HG03439 (cell line): Measurements from ENCODE around the gene OPCML.

ENCODE experiments used
- ATAC-seq: cut with Tn5 transposase; IDR thresholded peaks from one replicate; pipeline ENCODE4 v1.9.1; 2021; ENCODE audit warnings: mild to moderate bottlenecking, moderate library complexity; ENCODE audit not compliant: unreplicated experiment

OPCML gene

GRCh38 chr11:132873841-132874240 lies 658.5 kb downstream of the OPCML start:
- no peak for ATAC-seq

- no peak for ATAC-seq
Measured at GRCh38 chr11:132872211-132872610, 660.1 kb downstream of the OPCML start.

- ATAC-seq = no peak
Measured at GRCh38 chr11:132866783-132867545, 665.3 kb downstream of the OPCML start.

DNA sequence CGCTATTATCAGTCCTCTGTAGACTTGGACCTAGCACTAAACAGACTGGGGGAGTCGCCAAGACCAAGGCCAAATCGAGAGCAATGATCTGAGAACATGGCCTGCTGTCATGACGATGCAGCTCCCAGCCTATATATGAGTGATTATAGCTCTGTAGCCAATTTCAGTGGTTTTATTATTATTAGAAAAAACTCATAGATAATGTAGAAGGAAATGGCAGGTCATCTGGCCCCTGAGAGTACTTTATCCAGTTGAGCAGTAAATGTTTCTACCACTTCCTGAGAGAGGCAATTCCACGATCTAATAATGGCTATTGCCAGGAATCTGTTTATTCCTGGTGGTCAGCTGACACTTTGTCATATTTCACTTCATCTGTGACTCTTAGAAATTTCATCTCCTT lies 666.7 kb downstream of the OPCML start:
- no peak for ATAC-seq

- ATAC-seq = no peak
Measured at GRCh38 chr11:132864811-132865576, 667.3 kb downstream of the OPCML start.

DNA sequence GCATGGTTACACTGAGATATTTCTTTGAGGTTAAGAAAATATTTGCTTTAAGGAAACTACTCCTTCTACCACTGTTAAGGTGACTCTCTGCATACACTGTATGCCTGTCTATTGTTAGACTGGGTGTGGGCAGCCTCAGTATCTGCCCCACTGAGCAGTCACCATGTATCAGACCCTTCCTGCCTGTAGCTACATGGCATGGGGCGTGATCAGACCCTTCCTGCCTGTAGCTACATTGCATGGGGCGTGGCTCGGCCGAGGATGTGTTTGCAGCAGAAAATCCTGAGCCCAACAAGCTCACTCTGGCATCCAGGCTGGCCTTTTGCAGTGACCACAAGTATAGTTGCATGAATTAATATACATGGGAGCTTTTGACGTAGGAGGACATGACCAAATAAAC lies 669.4 kb downstream of the OPCML start:
- ATAC-seq = no peak

- no peak for ATAC-seq
Measured at GRCh38 chr11:132862137-132862536, 670.2 kb downstream of the OPCML start.

DNA sequence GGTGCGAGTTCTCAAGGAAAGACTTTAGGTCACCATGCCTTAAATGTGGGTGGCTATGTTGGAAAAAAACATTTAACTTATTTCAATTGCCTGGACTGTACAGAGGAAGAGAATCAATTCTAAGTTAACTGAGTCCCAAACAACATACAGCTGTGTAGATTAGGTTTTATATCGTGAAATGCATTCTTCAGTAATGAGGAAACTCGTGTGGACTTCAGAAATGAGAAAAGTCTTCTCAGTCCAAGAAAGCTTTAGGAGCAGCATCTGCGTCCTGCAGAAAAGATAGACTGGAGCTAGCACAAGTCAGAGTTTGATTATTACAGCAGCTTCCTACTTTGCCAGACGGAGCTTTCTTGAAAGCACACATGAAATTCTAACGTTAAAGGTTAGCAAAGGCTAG lies 673.0 kb downstream of the OPCML start:
- ATAC-seq = no peak

DNA sequence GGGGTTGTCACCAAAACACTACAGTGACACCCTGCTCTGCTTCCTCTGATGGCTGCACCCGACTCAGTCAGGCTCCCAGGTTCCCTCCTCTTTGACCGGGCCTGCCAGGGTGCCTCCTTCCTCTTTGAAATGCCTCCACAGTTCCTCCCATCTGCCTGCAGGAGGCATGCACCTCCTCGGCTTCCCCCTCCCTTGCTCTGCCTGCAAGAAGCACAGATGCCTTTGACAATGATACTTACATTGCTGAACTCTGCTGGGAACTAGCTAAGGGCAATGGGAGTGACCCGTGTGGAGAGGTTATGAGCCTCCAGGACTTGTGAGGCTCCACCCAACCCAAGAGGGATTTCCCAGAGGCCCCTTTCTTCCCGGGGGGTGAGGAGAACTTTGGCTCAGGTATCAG lies 674.1 kb downstream of the OPCML start:
- ATAC-seq = no peak

DNA sequence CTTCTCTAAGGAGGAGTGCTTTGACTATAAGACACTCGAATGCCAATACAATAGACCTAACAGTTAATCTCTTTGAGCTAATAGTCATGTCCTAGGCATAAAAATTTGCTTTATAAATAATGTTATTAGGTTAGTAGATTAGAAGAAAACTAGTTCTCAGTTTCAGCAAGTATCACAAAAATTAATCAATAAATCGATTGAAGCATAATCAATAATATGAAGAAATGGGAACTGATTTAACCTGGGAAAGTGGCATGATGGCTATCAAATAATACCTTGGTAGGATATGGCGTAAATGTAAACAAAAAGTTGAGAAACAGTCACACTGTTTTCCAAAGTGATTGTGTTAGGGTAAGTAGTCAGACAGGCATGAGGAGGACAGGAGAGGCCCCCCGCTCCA lies 676.3 kb downstream of the OPCML start:
- ATAC-seq = no peak

DNA sequence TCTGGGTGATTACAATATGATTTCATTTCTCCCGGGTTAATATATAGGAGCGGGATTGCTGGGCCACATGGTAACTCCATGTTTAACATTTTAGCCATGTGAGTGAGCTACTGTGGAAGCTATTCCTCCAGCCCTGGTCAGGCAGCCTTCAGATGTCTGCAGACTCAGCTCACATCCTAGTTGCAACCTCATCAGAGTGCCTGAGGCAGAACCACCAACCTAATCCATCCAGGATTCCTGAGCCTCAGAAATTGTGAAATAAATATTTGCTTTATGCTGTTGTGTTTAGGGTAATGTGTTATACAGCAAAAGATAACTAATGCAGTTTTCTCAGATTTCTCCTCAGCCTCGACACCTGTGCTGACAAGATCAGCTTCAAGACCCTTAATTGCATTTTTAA lies 676.8 kb downstream of the OPCML start:
- no peak for ATAC-seq

DNA sequence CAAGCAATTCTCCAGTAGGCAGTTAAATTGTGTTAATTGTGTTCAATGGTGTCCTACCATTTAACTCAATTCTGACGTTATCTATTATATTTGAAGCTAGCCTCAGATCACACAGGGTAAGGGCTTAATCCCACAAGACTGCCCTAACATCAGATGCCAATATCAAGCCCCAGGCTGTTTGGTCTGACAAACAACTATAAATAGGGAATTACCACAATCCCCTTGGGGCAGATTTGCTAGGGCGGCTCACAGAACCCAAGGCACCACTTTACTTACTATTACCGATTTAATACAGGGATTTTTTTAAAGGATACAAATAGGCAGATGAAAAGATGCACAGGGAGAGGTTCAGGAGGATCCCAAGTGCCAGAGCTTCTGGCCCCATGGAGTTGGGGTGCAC lies 678.4 kb downstream of the OPCML start:
- ATAC-seq = no peak

GRCh38 chr11:132852361-132852760 lies 679.9 kb downstream of the OPCML start:
- no peak for ATAC-seq

DNA sequence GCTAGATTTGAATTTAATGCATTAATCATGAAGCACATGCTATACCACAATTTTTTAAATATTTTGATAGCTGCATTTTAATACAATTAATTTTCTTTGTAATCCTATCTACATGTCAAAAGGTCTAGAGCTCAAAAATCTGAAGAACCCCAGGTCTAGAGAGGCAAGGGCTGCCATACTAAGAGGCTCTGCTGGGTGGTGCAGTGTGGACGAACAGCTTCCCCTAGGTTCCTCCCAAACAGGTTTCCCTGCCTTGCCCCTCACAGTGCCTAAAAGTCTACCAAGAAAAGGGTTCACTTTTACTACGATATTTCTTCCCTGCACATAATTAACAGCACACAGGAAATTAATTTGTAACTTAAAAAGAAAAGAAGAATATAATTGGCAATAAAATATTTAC lies 681.1 kb downstream of the OPCML start:
- no peak for ATAC-seq

DNA sequence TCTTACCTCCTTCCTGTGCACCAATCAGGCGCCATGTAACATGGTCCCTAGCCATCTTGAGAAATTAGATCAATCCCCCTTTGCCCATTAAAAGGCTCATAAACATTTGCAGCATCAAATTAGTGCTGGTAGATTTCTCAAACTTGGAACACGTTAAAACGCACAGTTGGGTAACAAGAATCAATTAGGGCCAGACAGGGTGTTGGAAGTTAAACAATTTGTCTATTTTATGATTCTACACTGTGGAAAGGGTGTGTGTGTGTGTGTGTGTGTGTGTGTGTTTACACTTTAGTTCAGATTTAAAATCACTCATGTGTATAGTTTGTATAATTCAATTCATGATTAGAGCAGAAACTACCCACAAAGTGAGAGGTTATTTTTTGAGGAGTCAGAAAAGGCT lies 682.0 kb downstream of the OPCML start:
- ATAC-seq = no peak

- ATAC-seq = no peak
Measured at GRCh38 chr11:132848336-132848735, 684.0 kb downstream of the OPCML start.

DNA sequence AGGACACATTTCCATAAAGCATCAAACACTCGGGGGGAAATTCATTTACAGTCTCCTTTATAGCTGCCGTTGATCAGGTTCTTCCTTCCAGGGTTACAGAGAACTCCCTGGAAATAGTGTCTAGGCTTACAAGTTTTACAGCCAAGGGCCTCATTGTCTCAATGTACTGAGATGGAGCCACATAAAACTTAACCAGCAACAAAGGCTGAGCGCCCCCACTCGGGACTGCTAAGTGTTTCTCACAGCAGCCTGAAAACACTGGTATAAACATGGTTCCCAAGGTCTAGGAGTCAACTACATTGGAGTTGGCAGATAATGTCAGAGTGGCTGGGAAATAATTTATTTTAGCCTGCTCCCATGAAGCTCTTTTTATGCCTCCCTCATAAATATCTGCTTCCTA lies 686.2 kb downstream of the OPCML start:
- ATAC-seq = no peak

DNA sequence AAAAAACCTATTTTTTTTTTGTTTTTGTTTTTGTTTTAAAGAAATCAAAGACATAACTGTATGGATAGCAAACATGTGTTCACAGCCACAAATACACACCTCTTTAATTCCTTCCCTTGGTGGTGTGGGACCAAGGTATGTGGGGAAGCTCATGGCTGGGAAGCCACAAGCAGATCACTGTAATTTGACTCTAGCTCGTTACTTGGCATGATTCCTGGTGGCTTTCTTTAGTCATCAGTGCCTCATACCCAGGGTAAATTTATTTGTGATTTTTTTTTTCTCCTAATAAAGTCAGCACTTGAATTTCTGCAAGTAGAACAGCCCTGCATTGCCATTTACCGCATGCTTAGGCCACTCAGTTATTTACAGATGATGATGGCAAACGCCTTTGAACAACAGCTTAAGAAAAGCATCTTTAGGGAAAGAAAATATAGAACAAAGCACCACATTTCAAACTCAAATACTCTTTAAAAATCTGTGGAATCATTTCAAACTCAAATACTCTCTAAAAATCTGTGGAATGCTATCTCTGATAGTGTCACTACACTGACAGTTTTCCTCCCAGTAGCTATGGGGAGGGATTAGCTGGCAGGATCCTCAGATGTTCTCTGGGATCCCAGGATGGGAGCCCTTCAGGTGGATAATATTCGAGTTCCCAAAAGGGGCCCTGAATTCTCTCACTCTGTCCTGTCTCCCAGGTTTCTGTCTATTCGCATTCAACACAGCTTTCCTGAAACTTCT lies 687.2 kb downstream of the OPCML start:
- no peak for ATAC-seq

DNA sequence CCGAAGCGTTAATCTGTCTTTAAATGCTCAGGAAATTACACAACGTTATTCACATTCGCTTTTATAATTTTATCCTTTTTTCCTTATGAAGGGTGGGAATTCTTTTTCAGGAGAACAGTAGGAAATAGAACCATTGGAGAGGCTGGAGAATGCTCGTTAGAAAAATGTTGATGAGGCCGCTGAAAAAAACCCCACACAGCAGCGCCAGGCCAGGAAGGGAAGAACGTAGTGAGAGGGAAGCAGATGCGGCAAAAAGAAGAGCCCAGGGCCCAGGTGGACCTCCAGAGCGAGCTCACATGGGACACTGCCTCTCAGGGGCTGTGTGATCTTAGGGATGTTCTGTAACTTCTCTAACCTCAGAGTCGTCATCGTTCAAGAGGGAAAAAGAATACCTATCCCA lies 691.6 kb downstream of the OPCML start:
- ATAC-seq = no peak

- ATAC-seq = no peak
Measured at GRCh38 chr11:132840191-132840590, 692.1 kb downstream of the OPCML start.

- ATAC-seq = no peak
Measured at GRCh38 chr11:132839236-132839945, 692.9 kb downstream of the OPCML start.
